GM10266 (cell line): ENCODE data around the gene TNNI3K.

ENCODE experiments used
- DNase-seq: peaks from one replicate; pipeline ENCODE4 v3.0.0; 2012; ENCODE audit errors: extremely low spot score
- CTCF ChIP-seq: IDR thresholded peaks from 2 replicates; pipeline ENCODE4 v1.5.1; 2012; ENCODE audit warnings: mild to moderate bottlenecking, low read depth; ENCODE audit not compliant: control insufficient read depth, insufficient read depth; ENCODE audit errors: missing control alignments

TNNI3K gene

DNA sequence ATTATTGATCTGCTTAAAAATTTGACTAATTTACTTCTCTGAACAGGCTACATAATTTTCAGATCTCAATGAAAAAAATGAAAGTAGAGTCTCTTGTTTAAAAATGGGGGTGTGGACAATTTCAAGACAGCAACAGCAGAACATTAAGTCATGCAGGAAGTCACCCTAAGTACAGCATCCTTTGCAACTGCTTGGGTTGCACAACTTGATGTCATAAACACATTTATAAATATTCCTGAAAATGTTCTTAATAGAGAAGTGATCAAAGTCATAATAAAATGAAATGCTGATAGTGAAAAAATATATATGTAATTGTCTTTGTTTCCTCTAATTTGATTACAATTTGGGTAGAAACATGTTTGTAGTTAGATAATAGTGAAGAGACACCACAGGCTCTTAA, 79.3 kb downstream of the TNNI3K start:
- no peak for TF ChIP-seq CTCF
- no peak for DNase-seq

DNA sequence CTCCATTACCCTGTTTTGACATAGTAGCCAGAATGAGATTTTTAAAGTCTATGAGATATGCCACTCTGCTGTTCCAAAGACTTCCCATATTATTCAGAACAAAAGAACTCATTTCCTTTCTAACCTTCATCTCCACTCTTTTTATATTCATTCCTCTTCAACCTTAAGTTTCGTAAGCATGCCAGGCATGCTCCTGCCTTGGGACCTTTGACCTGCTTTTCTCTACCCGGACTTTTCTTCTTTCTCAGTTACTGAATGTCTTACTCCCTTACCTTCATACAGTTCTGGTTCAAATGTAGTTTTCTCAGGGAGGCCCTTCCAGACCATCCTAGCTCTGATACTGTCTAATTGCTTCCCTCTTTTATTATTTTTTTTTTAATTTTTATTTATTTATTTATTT, 81.1 kb downstream of the TNNI3K start:
- TF ChIP-seq CTCF: no peak
- no peak for DNase-seq

DNA sequence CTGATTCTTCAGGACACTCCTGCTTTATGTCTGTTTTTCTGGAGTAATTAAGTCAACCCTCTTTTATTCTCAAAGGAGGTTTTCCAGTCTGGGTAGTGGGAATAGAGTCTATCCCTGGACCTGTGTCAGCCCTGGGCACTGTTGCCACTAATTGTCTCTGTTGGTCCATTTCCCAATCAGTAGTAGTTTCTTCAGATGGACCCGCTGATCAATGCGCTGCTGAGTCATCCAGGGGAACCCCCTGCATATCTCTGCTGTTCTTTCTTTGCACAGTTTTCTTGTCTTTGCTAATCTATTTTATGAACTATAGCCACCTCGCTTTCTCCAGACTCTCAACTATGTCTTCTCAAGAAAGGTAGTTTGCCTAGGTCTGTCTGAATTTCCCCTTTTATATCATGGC, 82.5 kb downstream of the TNNI3K start:
- TF ChIP-seq CTCF: no peak
- no peak for DNase-seq

DNA sequence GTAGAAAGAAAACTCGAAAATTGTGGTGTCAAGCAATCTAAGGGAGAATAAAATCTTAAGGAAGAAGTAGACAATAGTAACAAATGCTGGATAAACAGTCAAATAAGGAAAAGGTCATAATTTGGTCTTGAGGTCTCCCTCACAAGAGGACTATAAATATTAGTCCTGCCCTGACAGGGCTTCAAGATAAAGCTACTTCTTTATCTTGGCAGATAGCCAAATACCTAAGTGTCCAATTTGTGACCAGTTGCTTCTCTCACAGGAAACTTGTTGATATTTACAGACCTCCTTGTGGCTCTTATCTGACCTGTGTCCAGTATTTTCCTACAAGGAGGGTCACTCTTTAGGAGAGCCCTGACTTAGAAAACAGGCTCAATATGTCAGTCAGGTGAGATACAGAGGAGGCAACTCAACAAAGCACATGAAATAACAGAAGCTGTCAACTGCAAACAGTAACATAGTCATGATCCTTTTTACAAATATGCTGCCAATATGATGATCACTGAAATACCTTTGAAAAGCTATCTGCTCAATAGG, 88.8 kb downstream of the TNNI3K start:
- no peak for DNase-seq
- no peak for TF ChIP-seq CTCF

- no peak for DNase-seq
These were observed 89.7 kb downstream of the TNNI3K start for GRCh38 chr1:74324684-74325448.

DNA sequence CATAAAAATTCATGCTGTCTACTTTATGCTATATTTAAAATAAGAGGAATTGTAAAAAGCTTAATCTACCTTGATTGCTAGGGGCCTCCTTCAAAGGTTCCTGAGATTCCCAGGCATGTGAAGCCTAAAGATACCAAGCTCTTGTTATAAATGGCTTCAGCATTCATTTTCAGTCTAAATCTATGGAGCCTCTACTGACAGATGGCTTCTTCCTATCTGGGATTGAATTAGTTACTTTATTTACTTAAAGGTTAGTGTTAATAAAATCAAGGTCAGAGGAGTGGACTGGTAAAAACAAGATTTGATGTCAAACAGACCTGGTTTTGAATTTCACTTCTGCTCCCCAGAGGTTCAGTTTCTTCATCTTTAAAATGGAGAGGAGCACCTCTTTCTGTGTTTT, 93.7 kb downstream of the TNNI3K start:
- no peak for TF ChIP-seq CTCF
- DNase-seq: no peak

More at GRCh38 chr1:74324684-74325448, 89.7 kb downstream of the TNNI3K start:
- no peak for TF ChIP-seq CTCF

DNA sequence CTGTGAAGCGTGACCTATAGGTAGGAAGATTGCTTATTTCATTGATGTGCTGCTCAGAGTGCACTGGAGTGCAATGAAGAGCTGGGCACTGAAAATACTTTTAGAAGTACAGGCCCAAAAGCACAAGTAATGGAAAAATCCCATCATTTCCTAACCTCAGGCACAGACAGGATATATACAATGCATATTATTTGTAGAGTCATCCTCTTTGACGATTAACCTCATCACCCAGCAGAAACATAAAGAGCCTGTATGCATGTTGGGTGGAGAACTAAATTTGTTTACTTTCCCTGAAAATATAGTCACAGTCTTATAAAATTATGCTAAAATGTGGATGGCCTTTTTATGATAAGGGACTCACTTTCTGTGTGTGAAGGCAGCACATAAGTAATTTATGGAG, 98.1 kb downstream of the TNNI3K start:
- TF ChIP-seq CTCF: no peak

More for the DNA sequence above, 98.1 kb downstream of the TNNI3K start:
- no peak for DNase-seq
